ENCODE data around the gene YEATS4. TPM values are rescaled to one million over a fixed set of nuclear protein-coding genes. Genes with fewer than 3 reads are reported as not detected.

Gene YEATS4
- total RNA-seq, 4 donors from 2014 or later = 9.3 to 22.0 (median 13.9) TPM

DNA sequence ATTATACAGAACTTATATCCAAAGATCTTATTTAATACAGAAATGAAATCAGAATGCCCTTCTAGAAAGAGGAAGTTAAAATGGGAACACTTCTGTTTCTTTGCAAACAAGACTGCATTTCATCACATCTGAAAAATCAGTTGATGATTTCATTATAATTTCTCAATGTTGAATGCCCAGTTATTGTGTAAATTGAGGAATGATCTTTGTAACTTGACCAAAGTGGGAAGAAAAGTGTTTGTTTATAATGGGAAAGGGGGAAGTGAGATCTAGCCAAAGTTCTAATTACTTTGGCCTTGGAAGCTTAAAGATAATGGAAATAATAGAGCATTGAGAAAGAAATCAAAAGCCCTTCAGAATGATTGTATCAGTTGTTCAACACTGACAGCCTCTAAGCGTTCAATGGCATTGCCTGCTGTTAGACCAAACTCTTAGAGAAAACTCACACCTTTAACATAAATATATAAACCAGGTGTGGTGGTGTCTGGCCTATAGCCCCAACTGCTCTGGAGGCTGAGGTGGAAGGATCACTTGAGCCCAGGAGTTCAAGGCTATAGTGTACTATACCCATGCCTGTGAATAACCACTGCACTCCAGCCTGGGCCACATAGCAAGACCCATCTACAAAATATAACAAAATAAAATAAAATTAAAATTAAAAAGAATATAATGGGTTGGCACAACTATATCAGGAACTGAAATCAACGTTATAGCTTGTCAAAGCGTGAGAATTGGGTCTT, 21.3 kb upstream of the YEATS4 start:
- TF ChIP-seq, protein P1, sequence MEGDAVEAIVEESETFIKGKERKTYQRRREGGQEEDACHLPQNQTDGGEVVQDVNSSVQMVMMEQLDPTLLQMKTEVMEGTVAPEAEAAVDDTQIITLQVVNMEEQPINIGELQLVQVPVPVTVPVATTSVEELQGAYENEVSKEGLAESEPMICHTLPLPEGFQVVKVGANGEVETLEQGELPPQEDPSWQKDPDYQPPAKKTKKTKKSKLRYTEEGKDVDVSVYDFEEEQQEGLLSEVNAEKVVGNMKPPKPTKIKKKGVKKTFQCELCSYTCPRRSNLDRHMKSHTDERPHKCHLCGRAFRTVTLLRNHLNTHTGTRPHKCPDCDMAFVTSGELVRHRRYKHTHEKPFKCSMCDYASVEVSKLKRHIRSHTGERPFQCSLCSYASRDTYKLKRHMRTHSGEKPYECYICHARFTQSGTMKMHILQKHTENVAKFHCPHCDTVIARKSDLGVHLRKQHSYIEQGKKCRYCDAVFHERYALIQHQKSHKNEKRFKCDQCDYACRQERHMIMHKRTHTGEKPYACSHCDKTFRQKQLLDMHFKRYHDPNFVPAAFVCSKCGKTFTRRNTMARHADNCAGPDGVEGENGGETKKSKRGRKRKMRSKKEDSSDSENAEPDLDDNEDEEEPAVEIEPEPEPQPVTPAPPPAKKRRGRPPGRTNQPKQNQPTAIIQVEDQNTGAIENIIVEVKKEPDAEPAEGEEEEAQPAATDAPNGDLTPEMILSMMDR (IDR thresholded peaks at IDR 0.05; ENCODE audit: low read depth) = no peak

DNA sequence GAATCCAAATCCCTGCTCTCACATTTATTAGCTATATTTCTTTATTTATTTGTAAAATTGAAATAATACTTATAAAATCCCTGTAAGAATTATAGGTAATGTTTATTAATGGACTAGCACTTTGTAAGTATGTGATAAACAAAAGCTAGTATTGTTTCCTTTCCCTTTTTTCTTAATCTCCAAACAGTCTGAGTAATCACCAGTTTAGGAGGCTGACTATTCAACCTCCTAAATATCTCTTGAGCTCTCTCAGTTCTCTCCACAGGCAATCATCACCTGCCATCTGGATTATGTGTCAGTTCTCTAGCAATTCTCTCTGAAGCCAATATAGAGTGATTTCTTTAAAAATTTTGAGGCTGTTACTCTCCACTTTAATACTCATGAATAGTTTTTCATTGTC, 20.6 kb upstream of the YEATS4 start:
- TF ChIP-seq, protein P1 (IDR thresholded peaks at IDR 0.05; ENCODE audit: low read depth) = no peak

DNA sequence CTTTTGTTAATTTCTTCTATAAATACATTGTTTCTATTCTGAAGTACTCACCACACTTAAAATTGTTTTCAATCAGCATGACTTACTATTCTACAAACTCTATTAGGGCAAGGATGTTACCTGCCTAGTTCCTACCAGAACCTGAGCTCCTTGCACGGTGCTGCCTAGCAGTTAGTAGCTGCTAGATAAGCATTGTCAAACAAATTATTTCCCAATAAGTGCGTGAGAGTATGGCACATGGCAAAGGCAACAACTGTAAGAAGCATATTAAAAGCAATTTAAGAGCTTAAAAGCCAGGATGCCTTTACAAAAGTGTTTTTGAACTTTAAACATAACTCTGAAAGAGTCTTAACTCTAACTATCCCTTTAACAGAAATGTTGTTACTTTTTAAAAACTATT, 19.5 kb upstream of the YEATS4 start:
- TF ChIP-seq, protein P1 (IDR thresholded peaks at IDR 0.05; ENCODE audit: low read depth) = no peak

DNA sequence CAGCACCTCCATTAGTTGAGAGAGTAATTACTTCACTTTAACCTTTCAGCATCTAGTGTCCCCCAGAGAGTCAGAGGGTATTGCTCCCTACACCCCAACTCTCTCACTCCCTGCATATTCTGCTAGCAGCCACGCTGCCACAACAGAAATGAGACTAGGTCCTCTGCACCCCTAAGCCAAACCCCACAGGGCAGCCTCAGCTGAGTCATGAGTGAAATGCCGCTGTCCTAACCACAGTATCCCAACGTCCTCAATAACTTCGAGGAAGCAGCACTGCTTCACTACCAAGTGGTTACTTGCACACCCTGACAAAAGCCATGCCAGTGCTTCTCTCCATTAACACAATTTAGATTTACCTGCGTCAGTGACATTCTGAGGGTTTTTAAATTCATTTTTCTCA, 18.2 kb upstream of the YEATS4 start:
- TF ChIP-seq, protein P1 (IDR thresholded peaks at IDR 0.05; ENCODE audit: low read depth) = no peak

DNA sequence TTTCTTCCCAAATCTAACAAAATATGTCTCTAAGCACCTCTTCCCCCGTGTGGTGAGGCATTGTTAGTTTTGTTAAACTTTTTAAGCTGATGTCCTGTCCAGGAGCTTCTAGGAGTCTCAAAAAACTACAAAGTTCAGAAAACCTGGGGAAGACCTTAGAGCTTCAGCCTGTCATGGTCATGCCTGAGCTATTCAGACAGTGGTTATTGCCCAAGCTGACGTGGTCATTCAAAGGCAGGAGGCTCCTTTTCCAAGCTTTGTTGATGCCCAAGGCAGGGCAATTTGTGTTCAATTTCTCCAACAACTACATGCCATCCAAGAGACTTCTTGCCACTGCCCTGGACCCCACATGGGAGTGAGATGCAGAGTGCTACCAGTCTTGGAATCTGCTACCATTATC, 17.1 kb upstream of the YEATS4 start:
- TF ChIP-seq, protein P1 (IDR thresholded peaks at IDR 0.05; ENCODE audit: low read depth) = no peak

DNA sequence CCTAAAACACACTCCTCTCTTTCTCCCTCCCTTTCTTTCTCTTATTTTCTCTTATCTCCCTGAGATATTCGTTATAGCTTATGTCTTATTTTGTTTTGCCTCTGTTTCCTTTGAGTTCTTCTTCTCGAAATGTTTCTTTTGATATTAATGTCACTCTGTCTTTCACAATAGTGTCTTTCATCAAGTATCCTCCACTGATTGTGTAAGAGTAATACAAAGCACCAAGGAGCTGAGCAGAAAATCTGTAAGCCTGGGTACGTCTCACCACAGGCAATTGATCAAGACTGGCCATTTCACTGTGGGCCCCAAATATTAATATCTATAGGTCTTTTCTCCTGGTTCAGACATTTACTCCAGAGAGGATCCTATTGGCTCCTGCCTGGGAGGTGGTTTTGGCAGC, 16.2 kb upstream of the YEATS4 start:
- TF ChIP-seq, protein P1 (IDR thresholded peaks at IDR 0.05; ENCODE audit: low read depth) = no peak

DNA sequence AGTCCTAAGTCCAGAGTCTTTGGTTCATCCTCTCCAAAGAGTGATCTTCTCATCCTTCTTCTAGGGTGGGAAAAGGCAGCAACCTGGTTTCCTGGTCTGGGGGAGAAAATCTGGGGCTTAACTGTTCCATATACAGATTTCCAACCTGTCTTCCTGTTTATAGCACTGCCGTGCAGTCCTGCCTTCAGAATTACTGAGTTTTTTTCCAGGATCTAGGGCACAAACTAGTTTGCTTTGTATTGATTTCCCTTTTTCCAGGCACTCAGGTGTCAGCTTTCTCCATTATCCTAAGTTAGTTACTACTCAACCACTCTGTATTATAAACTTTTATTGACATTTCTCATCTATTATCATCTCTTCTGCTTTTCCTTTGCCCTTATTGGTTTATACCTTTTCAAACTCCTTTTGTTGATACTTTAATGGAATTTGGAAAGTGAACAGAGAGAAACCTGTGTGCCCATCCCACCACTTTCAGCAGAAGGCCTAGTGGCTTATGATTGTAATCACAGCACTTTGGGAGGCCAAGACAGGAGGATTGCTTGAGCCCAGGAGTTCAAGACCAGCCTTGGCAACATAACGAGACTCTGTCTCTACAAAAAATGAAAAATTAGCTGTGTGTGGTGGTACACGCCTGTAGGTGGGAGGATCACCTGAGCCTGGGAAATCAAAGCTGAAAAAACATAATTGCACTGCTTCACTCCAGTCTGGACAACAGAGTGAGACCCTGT, 15.5 kb upstream of the YEATS4 start:
- TF ChIP-seq, protein P1 (IDR thresholded peaks at IDR 0.05; ENCODE audit: low read depth) = no peak
